SK-N-MC (cell line): ENCODE results near the gene SLC9A9.

Source experiments
- EZH2 ChIP-seq: fragments of 200-600 bp; sonication (generic); IDR thresholded peaks from one replicate; pipeline ENCODE4 v1.6.1; 2017; ENCODE audit warnings: antibody characterized with exemption
- POLR2AphosphoS5 ChIP-seq: IDR thresholded peaks from 2 replicates; pipeline ENCODE4 v1.6.1; 2012; ENCODE audit warnings: mild to moderate bottlenecking, low read depth, low read length, borderline replicate concordance

DNA sequence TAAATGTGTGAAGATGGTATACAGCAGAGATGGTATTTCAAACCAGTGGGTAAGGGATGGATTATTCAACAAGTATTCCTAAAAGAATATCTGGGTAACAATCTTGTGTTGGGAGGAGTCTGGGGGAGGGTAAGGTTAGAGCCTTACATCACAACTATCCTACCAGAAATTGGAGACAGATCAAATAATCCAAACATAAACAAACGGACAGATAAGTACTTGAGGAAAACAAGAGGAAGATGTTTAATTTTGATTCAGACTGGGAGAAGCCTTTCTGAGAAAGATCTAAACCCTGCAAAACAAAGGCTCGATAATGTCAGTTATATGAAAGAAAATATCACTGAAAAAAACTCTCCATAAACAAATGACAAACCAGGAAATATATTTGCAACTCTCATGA is 77.9 kb downstream of the SLC9A9 start:
- TF ChIP-seq POLR2AphosphoS5 (no peak), EZH2 (no peak)
